Astrocyte of the cerebellum (primary cell): ENCODE data around the gene DAAM1.

Experiments used
- DNase-seq: peaks from one replicate; pipeline ENCODE4 v3.0.0-alpha.2; 2011; ENCODE audit warnings: low read depth
- H3K4me3 ChIP-seq: 2 replicates; pipeline ENCODE4 v1.5.1; 2011; ENCODE audit warnings: mild to moderate bottlenecking, low read depth, low read length, moderate library complexity
- CTCF ChIP-seq: IDR thresholded peaks from 2 replicates; pipeline ENCODE4 v1.5.1; 2012; ENCODE audit warnings: low read length, low read depth, moderate library complexity, mild to moderate bottlenecking; ENCODE audit errors: missing control alignments
- in situ Hi-C: cut with HindIII; loops from 2 replicates; pipeline ENCODE4 v1.10.0; 2017; ENCODE audit warnings: low sequenced_read_pairs

The DAAM1 gene

GRCh38 chr14:59352961-59353360, 164.5 kb downstream of the DAAM1 start:
- TF ChIP-seq CTCF, result no peak
- H3K4me3 ChIP-seq, result no peak overlapping the region
- in situ Hi-C loops, result no loop called here
- no peak for DNase-seq

GRCh38 chr14:59354666-59355065, 166.2 kb downstream of the DAAM1 start:
- DNase-seq, result no peak
- no peak for TF ChIP-seq CTCF
- in situ Hi-C loops, result no loop called here
- no peak overlapping the region for H3K4me3 ChIP-seq

GRCh38 chr14:59355091-59355490, 166.6 kb downstream of the DAAM1 start:
- DNase-seq, result no peak
- no peak for TF ChIP-seq CTCF
- in situ Hi-C loops, result no loop called here
- H3K4me3 ChIP-seq, result no peak overlapping the region

GRCh38 chr14:59356312-59356711, 167.8 kb downstream of the DAAM1 start:
- TF ChIP-seq CTCF, result no peak
- H3K4me3 ChIP-seq, result no peak overlapping the region
- no peak for DNase-seq
- in situ Hi-C loops, result no loop called here

- TF ChIP-seq CTCF, result no peak
- in situ Hi-C loops, result no loop called here
- DNase-seq, result no peak
- no peak overlapping the region for H3K4me3 ChIP-seq
Measured at GRCh38 chr14:59356767-59357166, 168.3 kb downstream of the DAAM1 start.

- no peak for DNase-seq
- in situ Hi-C loops, result no loop called here
- TF ChIP-seq CTCF, result no peak
- H3K4me3 ChIP-seq, result no peak overlapping the region
Measured at GRCh38 chr14:59358102-59358501, 169.6 kb downstream of the DAAM1 start.

- in situ Hi-C loops, result no loop called here
- no peak for DNase-seq
- no peak for TF ChIP-seq CTCF
- H3K4me3 ChIP-seq, result no peak overlapping the region
Measured at GRCh38 chr14:59358784-59359183, 170.3 kb downstream of the DAAM1 start.
